ENCODE results near the gene PSMD1.
A peak's percentile ranks its signal among the peaks of the same experiment; 100 is the strongest.
"Not testable (repeated sequence)": the region's sequence is repeated elsewhere in the genome, so short reads cannot be mapped to it uniquely, and the experiment has no call there.

Gene PSMD1

DNA sequence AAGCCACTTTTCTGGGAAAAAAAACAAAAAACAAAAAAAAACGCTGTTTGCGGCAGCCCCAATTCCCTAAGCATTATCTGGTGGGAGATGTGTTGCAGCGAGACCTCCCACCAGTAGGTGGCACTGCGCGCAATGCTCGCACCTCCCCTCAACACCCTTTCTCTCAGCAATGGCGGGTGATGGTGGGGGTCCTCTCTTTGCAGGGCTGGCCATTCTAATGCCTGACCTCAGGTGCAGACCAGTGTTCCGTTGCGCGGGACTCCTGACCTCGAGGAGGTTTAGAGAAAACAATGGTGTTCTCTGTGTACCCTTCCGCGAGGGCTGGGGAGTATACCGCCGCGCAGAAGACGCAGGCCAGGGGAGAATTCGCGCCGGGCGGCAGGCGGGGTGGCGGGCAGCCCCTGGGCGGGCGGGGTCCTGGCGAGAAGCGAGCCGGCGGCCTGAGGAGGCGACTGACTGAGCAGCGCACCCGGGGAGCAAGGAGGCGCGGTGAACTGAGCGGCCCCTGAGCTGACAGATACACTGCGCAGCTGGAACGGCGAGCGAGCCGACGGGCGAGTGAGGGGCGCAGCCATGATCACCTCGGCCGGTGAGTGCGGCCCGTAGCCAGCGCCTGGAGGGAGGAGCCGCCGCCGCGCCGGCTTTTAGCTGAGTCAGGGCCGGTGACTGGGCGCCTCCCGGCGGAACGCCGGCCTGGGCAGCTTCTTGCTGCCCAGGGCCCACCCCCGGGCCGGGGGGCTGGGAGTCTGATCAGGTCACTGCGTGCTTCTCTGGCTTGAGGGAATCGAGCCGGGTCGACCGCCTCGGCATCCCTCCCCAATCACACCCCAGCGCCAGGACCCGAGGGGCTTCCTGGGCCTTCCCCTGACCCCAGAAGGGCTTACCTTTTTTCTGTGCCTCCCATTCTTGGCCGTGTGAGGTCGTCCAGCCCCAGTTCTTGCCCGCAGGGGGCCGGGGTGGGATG, at the start of gene PSMD1:
Gene PSMD1 (plus strand): TSS at position 415 of the 964 bp plus-strand sequence. CDS start 159 bp downstream, at position 574.
- DNase-seq: peak; percentile 91 to 93

- no peak for DNase-seq
These were observed 49.2 kb upstream of the PSMD1 start for GRCh38 chr2:231007286-231008098.

- DNase-seq: no peak
These were observed 48.5 kb upstream of the PSMD1 start for GRCh38 chr2:231008131-231008530.

GRCh38 chr2:231009236-231009919, 47.3 kb upstream of the PSMD1 start:
- DNase-seq: no peak

DNA sequence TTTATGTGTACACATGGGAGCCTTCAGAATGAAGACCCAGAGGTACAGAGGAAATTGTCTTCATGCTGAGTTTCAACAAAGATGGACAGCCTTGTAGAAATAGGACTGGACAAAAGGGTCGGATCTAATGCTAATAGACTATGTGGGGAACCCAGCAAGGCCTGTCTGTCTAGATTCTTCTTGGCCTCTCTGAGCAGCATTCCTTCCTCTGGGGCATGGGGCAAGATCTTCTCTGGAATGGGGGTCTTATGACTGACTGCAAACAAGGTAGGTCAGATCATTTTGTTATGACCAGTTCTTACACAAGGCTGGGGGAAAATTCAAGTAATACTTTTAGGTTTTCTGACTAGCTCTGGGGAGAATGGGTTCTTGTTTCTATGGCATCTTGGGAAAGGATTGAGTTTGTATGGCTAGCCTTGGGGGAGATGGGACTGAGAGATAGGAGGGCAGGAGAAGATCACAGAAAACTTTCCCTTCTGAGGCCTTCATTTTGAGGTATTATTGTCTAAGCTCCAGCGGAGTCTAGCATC, 46.4 kb upstream of the PSMD1 start:
- no peak for DNase-seq

- no peak for DNase-seq
These were observed 45.1 kb upstream of the PSMD1 start for GRCh38 chr2:231011526-231011925.

DNA sequence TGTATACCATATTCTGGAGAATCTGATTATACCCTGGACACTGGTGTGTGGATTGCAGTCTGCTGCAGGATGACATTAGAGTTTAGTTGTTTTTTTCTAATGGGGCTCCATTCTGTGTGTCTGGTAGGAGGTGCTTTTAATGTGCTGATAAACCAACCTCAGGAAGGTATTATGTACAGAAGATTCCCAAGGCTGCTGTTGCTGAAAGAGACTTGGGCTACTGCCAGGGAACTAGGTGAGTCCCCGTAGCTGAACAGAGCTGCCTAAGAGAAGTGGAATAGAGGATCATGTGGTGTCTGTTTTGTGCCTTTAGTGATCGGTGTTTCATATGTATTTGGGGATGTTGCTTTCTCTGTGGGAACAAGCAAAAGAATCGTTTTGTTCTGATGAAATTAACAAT, 44.2 kb upstream of the PSMD1 start:
- DNase-seq: no peak

GRCh38 chr2:231013820-231014219, 42.8 kb upstream of the PSMD1 start:
- no peak for DNase-seq

- no peak for DNase-seq
These were observed 41.2 kb upstream of the PSMD1 start for GRCh38 chr2:231015478-231015877.

- no peak for DNase-seq
These were observed 40.7 kb upstream of the PSMD1 start for GRCh38 chr2:231015926-231016325.

- no peak for DNase-seq
These were observed 40.0 kb upstream of the PSMD1 start for GRCh38 chr2:231016566-231017230.

DNA sequence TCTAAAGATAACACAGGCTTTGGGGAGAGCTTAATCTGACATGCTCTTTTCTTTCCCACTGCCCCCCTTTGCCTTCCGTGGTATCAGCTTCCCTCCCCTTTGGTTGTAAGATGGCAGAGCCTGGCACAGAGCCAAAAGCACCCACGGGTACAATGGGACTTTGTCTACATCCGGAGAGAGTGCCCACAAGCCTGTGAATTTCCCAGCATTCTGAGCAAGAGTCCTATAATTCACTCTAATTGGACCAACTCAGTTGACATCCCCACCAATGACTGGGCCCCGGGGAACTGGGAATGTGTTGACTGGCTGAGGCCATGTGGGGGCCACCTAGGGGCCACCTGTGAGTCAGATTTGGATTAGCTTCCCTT, 39.5 kb upstream of the PSMD1 start:
- no peak for DNase-seq

GRCh38 chr2:231018184-231018583, 38.5 kb upstream of the PSMD1 start:
- DNase-seq: no peak

GRCh38 chr2:231025059-231025458, 31.6 kb upstream of the PSMD1 start:
- not testable (repeated sequence) for DNase-seq

DNA sequence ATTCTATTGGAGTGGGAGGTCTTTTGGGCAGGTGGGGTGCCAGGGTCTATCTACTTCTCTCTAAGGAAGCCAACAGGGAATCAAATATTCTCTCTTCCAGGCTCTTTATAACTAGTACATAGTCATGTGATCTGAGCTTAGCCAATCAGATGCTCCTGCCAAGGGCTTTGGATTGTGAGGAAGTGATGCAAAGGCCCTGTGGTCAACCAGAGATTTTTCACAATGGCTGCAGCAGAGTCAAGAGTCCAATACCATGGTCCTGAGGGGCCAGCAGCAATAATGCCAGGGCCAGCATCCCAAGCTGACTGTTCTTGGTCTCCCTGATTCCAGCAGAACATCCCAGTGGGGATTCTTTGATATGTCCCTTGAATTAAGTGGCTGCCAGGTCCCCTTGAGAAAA, 27.8 kb upstream of the PSMD1 start:
- DNase-seq: no peak

GRCh38 chr2:231029563-231029962, 27.1 kb upstream of the PSMD1 start:
- DNase-seq: no peak

DNA sequence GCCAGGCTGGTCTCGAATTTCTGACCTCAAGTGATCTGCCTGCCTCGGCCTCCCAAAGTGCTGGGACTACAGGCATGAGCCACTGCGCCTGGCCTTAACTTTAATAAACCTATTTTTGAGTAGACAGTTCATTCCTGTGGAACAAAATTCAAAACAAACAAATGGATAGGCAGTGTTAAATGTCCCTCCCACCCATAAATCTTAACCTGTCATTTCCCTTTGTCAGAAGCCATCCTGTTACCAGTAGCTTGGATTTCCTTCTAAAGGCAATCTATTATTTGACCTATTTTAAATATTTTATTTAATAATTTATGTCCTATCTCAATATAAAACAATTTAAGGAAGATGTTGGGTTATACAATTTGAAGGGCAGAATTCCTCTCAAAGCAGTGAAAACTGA, 25.9 kb upstream of the PSMD1 start:
- no peak for DNase-seq

- no peak for DNase-seq
These were observed 24.0 kb upstream of the PSMD1 start for GRCh38 chr2:231032575-231033140.

GRCh38 chr2:231033147-231034132, 23.2 kb upstream of the PSMD1 start:
- DNase-seq: no peak

DNA sequence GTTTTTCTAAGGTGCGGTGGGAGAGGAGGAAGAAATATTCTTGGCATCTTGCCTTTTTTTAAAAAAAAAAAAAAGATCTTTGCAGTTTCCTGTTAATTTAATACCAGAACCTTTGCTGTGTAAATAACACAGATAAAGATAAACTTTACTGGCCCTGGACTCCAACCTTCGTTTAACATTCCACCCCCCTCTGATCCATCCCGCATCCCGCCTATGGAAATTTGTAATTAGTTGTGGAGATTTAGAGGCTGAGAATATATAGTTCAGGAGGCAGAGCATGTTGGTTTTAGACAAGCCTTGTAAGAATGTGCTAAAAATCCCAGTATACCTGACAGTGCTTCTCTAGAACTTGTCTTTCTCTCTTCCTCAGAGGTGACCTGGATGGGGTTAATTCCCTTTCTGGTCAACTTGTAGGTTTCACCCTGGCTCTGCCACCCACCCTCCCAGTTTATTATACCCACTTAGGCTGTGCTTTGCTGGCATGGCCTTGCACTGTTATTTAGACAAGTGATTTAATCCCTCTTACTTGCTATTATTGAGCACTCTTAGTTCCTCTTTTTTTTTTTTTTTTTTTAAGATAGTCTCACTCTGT, 22.3 kb upstream of the PSMD1 start:
- no peak for DNase-seq

Measured in activated CD4-positive, alpha-beta T cell treated with anti-CD3 and anti-CD28 coated beads for 4 hours (primary cell).